HG03280 (cell line): Measurements from ENCODE around the gene ACADS.

Experiments
- ATAC-seq: cut with Tn5 transposase; IDR thresholded peaks from one replicate; pipeline ENCODE4 v1.9.1; 2021; ENCODE audit warnings: mild to moderate bottlenecking, moderate library complexity; ENCODE audit not compliant: unreplicated experiment

The ACADS gene

DNA sequence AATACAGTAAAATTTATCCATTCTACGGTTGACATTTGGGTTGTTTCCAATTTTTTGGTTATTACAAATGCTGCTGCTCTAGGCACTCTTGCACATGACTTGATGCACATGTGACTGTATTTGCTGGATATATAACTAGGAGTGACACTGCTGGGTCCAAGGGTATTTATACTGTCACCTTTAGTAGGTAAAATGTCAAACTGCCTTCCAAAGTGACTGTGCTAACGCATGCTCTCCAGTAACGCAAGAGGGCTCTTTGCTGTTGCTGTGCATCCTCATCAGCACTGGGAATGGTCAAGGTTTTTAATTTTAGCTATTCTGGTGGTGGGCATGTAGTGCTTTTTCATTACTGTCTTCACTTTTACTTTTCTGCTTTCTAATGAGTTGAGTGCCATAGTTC lies 62.3 kb downstream of the ACADS start:
- ATAC-seq = no peak
